Measurements from ENCODE around the gene NDUFS1.

GRCh38 chr2:206176121-206176520, 16.9 kb upstream of the NDUFS1 start:
- TF ChIP-seq CTCF (IDR thresholded peaks at IDR 0.05; ENCODE audit: low read length) (no peak), EZH2 (optimal IDR thresholded peaks at IDR 0.05; ENCODE audit: low read depth, low read length) (no peak)

Measured in MM.1S (cell line).